ENCODE results near the gene ABL1.

- TF ChIP-seq CTCF (IDR thresholded peaks at IDR 0.05) (no peak), POLR2A (IDR thresholded peaks at IDR 0.05) (no peak)
Measured at GRCh38 chr9:130869250-130869649, 34.2 kb downstream of the ABL1 start.

Data from esophagus squamous epithelium (tissue), 4 donors.